Breast epithelium (tissue), 4 donors: ENCODE data around the gene MAEL. TPM values are rescaled to one million over a fixed set of nuclear protein-coding genes. Genes with fewer than 3 reads are reported as not detected.

ENCODE experiments used
- DNase-seq, 2 donors: peaks; one replicate each; pipeline ENCODE4 v3.0.0-alpha.2; 2019; ENCODE audit warnings: low spot score in 2 of 2
- H3K27ac ChIP-seq, 2 donors: fragments of 200-600 bp; sonication (generic) in 1 of 2; one replicate each; pipeline ENCODE4 v1.5.1; 2016 to 2019; ENCODE audit warnings: mild to moderate bottlenecking in 1 of 2
- H3K27me3 ChIP-seq, 2 donors: fragments of 200-600 bp; sonication (generic) in 1 of 2; one replicate each; pipeline versions ENCODE4 v1.5.1 to v1.6.0; 2017 to 2019; ENCODE audit warnings: control low read depth in 1 of 2, mild to moderate bottlenecking in 1 of 2
- H3K36me3 ChIP-seq: fragments of 200-600 bp; one replicate; pipeline ENCODE4 v1.5.1; 2019
- H3K4me1 ChIP-seq, 2 donors: fragments of 200-600 bp; sonication (generic); one replicate each; pipeline ENCODE4 v1.5.1; 2016 to 2019; ENCODE audit warnings: control low read depth in 1 of 2
- H3K4me3 ChIP-seq, 3 donors: fragments of 200-600 bp; sonication (generic); 1 replicate in 2 of 3; 2 replicates in 1 of 3; pipeline ENCODE4 v1.5.1; 2016 to 2019; ENCODE audit warnings: mild to moderate bottlenecking in 3 of 3, moderate library complexity in 2 of 3
- H3K9me3 ChIP-seq, 2 donors: fragments of 200-600 bp; sonication (generic) in 1 of 2; one replicate each; pipeline ENCODE4 v1.5.1; 2016 to 2019; ENCODE audit warnings: control low read depth in 1 of 2
- CTCF ChIP-seq, 3 donors: fragments of 450-650 bp; IDR thresholded peaks; one replicate each; pipeline ENCODE4 v1.5.1; 2016 to 2017; ENCODE audit warnings: antibody characterized with exemption in 3 of 3, mild to moderate bottlenecking in 3 of 3, moderate library complexity in 3 of 3
- POLR2A ChIP-seq: fragments of 450-650 bp; IDR thresholded peaks from one replicate; pipeline ENCODE4 v1.6.1; 2016; ENCODE audit warnings: antibody characterized with exemption, mild to moderate bottlenecking, moderate library complexity
- POLR2AphosphoS5 ChIP-seq, 3 donors: sonication (generic); formaldehyde crosslinking; IDR thresholded peaks; one replicate each; pipeline ENCODE4 v1.6.1; 2017; ENCODE audit warnings: antibody characterized with exemption in 3 of 3
- intact Hi-C: fragments of 100-400 bp; cut with DNase I; formaldehyde crosslinking; loops from one replicate; pipeline ENCODE4 v1.15.1; 2023; ENCODE audit warnings: low total_unique reads
- total RNA-seq, 3 donors: library from RNA; depleted of rRNA; stranded (reverse); fragments of >200 nt; gene quantifications; one replicate each; pipeline ENCODE4 v1.1.0, GENCODE V29; 2016

Gene MAEL
- total RNA-seq, 3 donors from 2014 or later: 0.15 TPM; not detected in 2

- no peak for DNase-seq
- Histone ChIP-seq H3K4me1 (no peaks in the 10 kb centered on the region), H3K4me3 (no peak overlapping the region), H3K27ac (no peak overlapping the region), H3K27me3 (no peaks in the 10 kb centered on the region), H3K9me3 (no peaks in the 10 kb centered on the region), H3K36me3 (no peaks in the 10 kb centered on the region)
- intact Hi-C loops: loop anchor here (10.0 kb wide), 1 partner anchor 377 kb away; no protein-coding TSS in a partner anchor
- TF ChIP-seq POLR2A (no peak), POLR2AphosphoS5 (IDR thresholded peaks at IDR 0.05) (no peak), CTCF (IDR thresholded peaks at IDR 0.05) (no peak)
These were observed 78.8 kb downstream of the MAEL start for GRCh38 chr1:167067904-167068303.

DNA sequence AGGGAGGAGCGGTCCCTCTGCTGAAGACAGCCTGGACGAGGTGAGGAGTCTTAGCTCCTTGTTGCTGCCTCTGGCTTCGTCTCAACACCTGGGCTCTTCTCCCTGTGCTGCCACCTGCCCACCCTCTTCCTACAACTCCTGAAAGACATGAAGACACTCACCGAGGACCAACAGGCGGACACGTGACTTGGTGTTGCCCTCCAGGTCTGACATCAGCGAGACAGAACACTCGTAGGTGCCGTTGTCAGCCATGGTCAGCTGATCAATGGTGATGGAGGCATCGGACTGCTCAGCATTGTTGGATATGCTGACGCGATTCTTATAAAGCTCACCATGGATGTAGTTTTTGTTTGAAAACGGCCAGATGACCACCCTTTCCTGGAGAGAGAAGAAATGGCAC is 79.7 kb downstream of the MAEL start:
- no peaks in the 10 kb centered on the region for H3K4me1 ChIP-seq
- no peak for TF ChIP-seq CTCF (IDR thresholded peaks at IDR 0.05)
- no peak for TF ChIP-seq POLR2A
- TF ChIP-seq POLR2AphosphoS5 (IDR thresholded peaks at IDR 0.05): no peak
- DNase-seq: no peak
- H3K4me3 ChIP-seq: no peak overlapping the region
- no peak overlapping the region for H3K27ac ChIP-seq
- no peaks in the 10 kb centered on the region for H3K27me3 ChIP-seq
- no peaks in the 10 kb centered on the region for H3K36me3 ChIP-seq
- H3K9me3 ChIP-seq: no peaks in the 10 kb centered on the region
- intact Hi-C loops: loop anchor here (10.0 kb wide), 1 partner anchor 376 kb away; no protein-coding TSS in a partner anchor

GRCh38 chr1:167071286-167071685 is 82.2 kb downstream of the MAEL start:
- H3K9me3 ChIP-seq: no peaks in the 10 kb centered on the region
- H3K4me1 ChIP-seq: no peaks in the 10 kb centered on the region
- no peak for TF ChIP-seq POLR2AphosphoS5 (IDR thresholded peaks at IDR 0.05)
- no peak for TF ChIP-seq POLR2A
- TF ChIP-seq CTCF (IDR thresholded peaks at IDR 0.05): no peak
- no peak for DNase-seq
- no peaks in the 10 kb centered on the region for H3K27me3 ChIP-seq
- no peak overlapping the region for H3K27ac ChIP-seq
- intact Hi-C loops: no loop called here
- no peak overlapping the region for H3K4me3 ChIP-seq
- H3K36me3 ChIP-seq: no peaks in the 10 kb centered on the region

Other genes starting within 250 kb of the MAEL start
- gene POGK, start 149.8 kb upstream of the MAEL start, total RNA-seq: 10 to 100 TPM; 29.5 to 42.9 (median 29.8) TPM
- 10 to 100 TPM in 2 of 3 donors, 1 to 10 TPM in 1; 6.9 to 18.7 (median 14.1) TPM for gene TADA1, start 113.0 kb upstream of the MAEL start, total RNA-seq
- gene ILDR2, start 13.7 kb upstream of the MAEL start, total RNA-seq: 1 to 10 TPM in 1 of 3 donors, not detected in 2; 1.9 TPM
- gene GPA33, start 101.1 kb downstream of the MAEL start, total RNA-seq: 1 to 10 TPM in 1 of 3 donors, under 1 TPM in 2; 0.15 to 3.6 (median 0.16) TPM
- gene STYXL2, start 104.8 kb downstream of the MAEL start, total RNA-seq: under 1 TPM in 2 of 3 donors, not detected in 1; 0.16 to 0.33 TPM
- gene POU2F1, start 231.6 kb downstream of the MAEL start, total RNA-seq: 10 to 100 TPM; 20.0 to 29.0 (median 21.0) TPM